Heart left ventricle (tissue), 13 donors: ENCODE measurements around the gene NLE1.

ENCODE experiments used
- CTCF ChIP-seq, 12 donors: fragments of 200-600 bp; sonication (generic) in 4 of 12; IDR thresholded peaks; one replicate each; pipeline versions ENCODE4 v1.5.0 to v1.8.0; 2018 to 2022; ENCODE audit warnings: antibody characterized with exemption in 12 of 12, mild to moderate bottlenecking in 5 of 12
- POLR2A ChIP-seq, 2 donors: fragments of 450-650 bp; IDR thresholded peaks; one replicate each; pipeline ENCODE4 v1.6.1; 2017; ENCODE audit warnings: antibody characterized with exemption in 2 of 2, mild to moderate bottlenecking in 2 of 2, moderate library complexity in 2 of 2
- donor health status: ischemic (EF 13 %, LVEDD 7.1; RV severe dilation, severe dysfunction).
- donor health status: DM: no; HTN: yes; CAD: no.
- donor health status: DM: no; HTN: no; CAD: no.
- donor health status: ischemic (EF 25% LVEDD 6.9; RV normal size, moderate dysfunction).
- donor health status: ischemic (EF 25% LVEDD 5.7; RV mildly dilated, moderate dysfunction).
- donor health status: ischemic (EF 35%, LVEDD 5.7; RV mildly dilated, moderate dysfunction).
- donor health status: nonischemic (EF 11% LVEDD 7.7; RV severe dilation, severe dysfunction).
- donor health status: DM: yes; HTN: yes; CAD: no.
- donor health status: PGD.
- donor health status: ischemic (EF 29% LVEDD 5.4; RV normal size, mild dysfunction).
- donor health status: nonischemic (EF 23%, LVEDD 6.1; RV moderate dilation, normal function).

GRCh38 chr17:35103271-35103670 is 38.8 kb downstream of the NLE1 start:
- TF ChIP-seq CTCF (IDR thresholded peaks at IDR 0.05): no peak
- TF ChIP-seq POLR2A (IDR thresholded peaks at IDR 0.05): no peak
